SK-N-SH (cell line): Measurements from ENCODE around the gene MX1. TPM values are rescaled to one million over a fixed set of nuclear protein-coding genes. Genes with fewer than 3 reads are reported as not detected.

Experiments used
- CTCF ChIA-PET: fragments of 300-600, 350-600 bp; formaldehyde crosslinking; extraction: SDS; loops from one replicate; lab custom pipeline; 2021; lab: Yijun Ruan, JAX
- POLR2A ChIA-PET: fragments of 350-600 bp; sonication (Branson Sonifier 250); formaldehyde crosslinking; extraction: SDS; loops from one replicate; lab custom pipeline; 2020; ENCODE audit warnings: antibody characterized with exemption, inconsistent platforms; lab: Yijun Ruan, JAX
- DNase-seq: peaks from one replicate; pipeline ENCODE4 v3.0.0; 2012
- H2AFZ ChIP-seq: fragments of 200-600 bp; sonication (generic); 2 replicates; pipeline ENCODE4 v1.8.1; 2016; ENCODE audit warnings: antibody characterized with exemption, mild to moderate bottlenecking, low read depth
- H3F3A ChIP-seq: fragments of 200-600 bp; sonication (generic); replicated peaks from 2 replicates; pipeline ENCODE3; 2016; ENCODE audit warnings: antibody characterized with exemption, mild to moderate bottlenecking; ENCODE audit not compliant: insufficient read depth
- H3K27ac ChIP-seq, 2 experiments: fragments of 200-500 bp in 1 of 2; fragments of 200-600 bp in 1 of 2; sonication (Bioruptor generic) in 1 of 2; sonication (generic), shearing (Covaris generic) in 1 of 2; 2 replicates each; pipeline versions ENCODE4 v1.5.1 to v1.6.1; 2014 to 2016; ENCODE audit warnings: low read depth in 2 of 2, inconsistent platforms in 1 of 2, low read length in 1 of 2, mild to moderate bottlenecking in 1 of 2, mixed read lengths in 1 of 2
- H3K27me3 ChIP-seq: fragments of 200-600 bp; sonication (generic), shearing (Covaris generic); 2 replicates; pipeline ENCODE4 v1.6.1; 2016; ENCODE audit warnings: mixed run types; ENCODE audit not compliant: insufficient read depth
- H3K36me3 ChIP-seq, 2 experiments: fragments of 200-500 bp in 1 of 2; fragments of 200-600 bp in 1 of 2; sonication (Bioruptor generic) in 1 of 2; sonication (generic) in 1 of 2; replicated peaks in 1 of 2; 2 replicates each; pipeline versions ENCODE3 to v1.5.1; 2014 to 2016; ENCODE audit warnings: low read length in 1 of 2, mild to moderate bottlenecking in 1 of 2; ENCODE audit not compliant: insufficient read depth in 2 of 2, control insufficient read depth in 1 of 2
- H3K4me1 ChIP-seq, 2 experiments: fragments of 200-500 bp in 1 of 2; fragments of 200-600 bp in 1 of 2; sonication (Bioruptor generic) in 1 of 2; sonication (generic), shearing (Covaris generic) in 1 of 2; 2 replicates each; pipeline versions ENCODE4 v1.5.1 to v1.6.1; 2014 to 2016; ENCODE audit warnings: low read depth in 1 of 2, low read length in 1 of 2, mixed run types in 1 of 2; ENCODE audit not compliant: insufficient read depth in 2 of 2, control insufficient read depth in 1 of 2
- H3K4me2 ChIP-seq: fragments of 200-600 bp; sonication (generic), shearing (Covaris generic); 2 replicates; pipeline ENCODE4 v1.6.1; 2017; ENCODE audit warnings: mixed run types
- H3K4me3 ChIP-seq, 2 experiments: fragments of 200-500 bp in 1 of 2; fragments of 200-600 bp in 1 of 2; sonication (Bioruptor generic) in 1 of 2; sonication (generic), shearing (Covaris generic) in 1 of 2; 2 replicates each; pipeline versions ENCODE4 v1.5.1 to v1.8.1; 2014 to 2016; ENCODE audit warnings: low read depth in 2 of 2, inconsistent platforms in 1 of 2, low read length in 1 of 2, mild to moderate bottlenecking in 1 of 2, mixed read lengths in 1 of 2, moderate library complexity in 1 of 2
- H3K79me2 ChIP-seq: fragments of 200-600 bp; sonication (generic); 2 replicates; pipeline ENCODE4 v1.8.1; 2017; ENCODE audit warnings: mild to moderate bottlenecking; ENCODE audit not compliant: insufficient read depth
- H3K9ac ChIP-seq: fragments of 200-600 bp; sonication (generic); 2 replicates; pipeline ENCODE4 v1.6.1; 2017; ENCODE audit warnings: mixed run types
- H3K9me2 ChIP-seq: fragments of 200-600 bp; sonication (generic); 2 replicates; pipeline ENCODE4 v1.6.1; 2017; ENCODE audit warnings: mixed run types
- H3K9me3 ChIP-seq: fragments of 200-600 bp; sonication (generic); 2 replicates; pipeline ENCODE4 v1.6.1; 2017; ENCODE audit warnings: mixed run types, mild to moderate bottlenecking, moderate library complexity
- H4K20me1 ChIP-seq: fragments of 200-600 bp; sonication (generic); 2 replicates; pipeline ENCODE4 v1.6.1; 2017; ENCODE audit warnings: mild to moderate bottlenecking, mixed run types; ENCODE audit not compliant: insufficient read depth
- ELF1 ChIP-seq: IDR thresholded peaks from 2 replicates; pipeline ENCODE4 v1.4.0; 2012
- FOSL2 ChIP-seq: IDR thresholded peaks from 2 replicates; pipeline ENCODE4 v1.4.0; 2012; ENCODE audit warnings: low read depth, mild to moderate bottlenecking, moderate library complexity, borderline replicate concordance
- FOXJ3 ChIP-seq: sonication (generic); formaldehyde crosslinking; IDR thresholded peaks from 2 replicates; pipeline ENCODE4 v1.5.1; 2020; ENCODE audit warnings: mild to moderate bottlenecking, missing genetic modification reagents
- FOXM1 ChIP-seq: IDR thresholded peaks from 2 replicates; pipeline ENCODE4 v1.4.0; 2012; ENCODE audit warnings: low read depth, mild to moderate bottlenecking
- MAX ChIP-seq: IDR thresholded peaks from 2 replicates; pipeline ENCODE4 v1.4.0; 2012; ENCODE audit warnings: low read depth
- NFIC ChIP-seq: IDR thresholded peaks from 2 replicates; pipeline ENCODE4 v1.4.0; 2012; ENCODE audit warnings: borderline replicate concordance
- PBX3 ChIP-seq: IDR thresholded peaks from 2 replicates; pipeline ENCODE4; 2012
- POLR2AphosphoS5 ChIP-seq: IDR thresholded peaks from 2 replicates; pipeline ENCODE4 v1.6.1; 2012; ENCODE audit warnings: low read depth, low read length
- RAD21 ChIP-seq: IDR thresholded peaks from 2 replicates; pipeline ENCODE4 v1.6.1; 2012; ENCODE audit warnings: mild to moderate bottlenecking, low read length
- RCOR1 ChIP-seq: fragments of 150-350 bp; IDR thresholded peaks from 2 replicates; pipeline ENCODE4 v1.6.1; 2017; ENCODE audit warnings: antibody characterized with exemption, low read length
- REST ChIP-seq: IDR thresholded peaks from 2 replicates; pipeline ENCODE4 v1.6.1; 2012; ENCODE audit warnings: mild to moderate bottlenecking, low read depth, low read length, moderate library complexity
- RXRA ChIP-seq: IDR thresholded peaks from 2 replicates; pipeline ENCODE4 v1.4.0; 2012; ENCODE audit warnings: low read depth, mild to moderate bottlenecking, borderline replicate concordance
- SIN3A ChIP-seq: IDR thresholded peaks from 2 replicates; pipeline ENCODE4 v1.6.1; 2012; ENCODE audit warnings: low read depth, mild to moderate bottlenecking, low read length, moderate library complexity, borderline replicate concordance
- SMC3 ChIP-seq: IDR thresholded peaks from 2 replicates; pipeline ENCODE4 v1.6.1; 2012; ENCODE audit warnings: low read depth, low read length, improper control_type of control experiment
- TAF1 ChIP-seq: IDR thresholded peaks from 2 replicates; pipeline ENCODE4 v1.6.1; 2012; ENCODE audit warnings: low read depth, mild to moderate bottlenecking, low read length, moderate library complexity, borderline replicate concordance
- USF2 ChIP-seq: fragments of 150-350 bp; IDR thresholded peaks from 2 replicates; pipeline ENCODE4 v1.6.1; 2017; ENCODE audit warnings: antibody characterized with exemption, low read length, low read depth, borderline replicate concordance
- WGBS: methylation state at CpG from one replicate; pipeline ENCODE4 v1.1.6; 2017; ENCODE audit warnings: low lambda C conversion rate; 5-methylcytosine and 5-hydroxymethylcytosine counted together
- polyA plus RNA-seq, 3 experiments: library from polyadenylated mRNA; depleted of rRNA; stranded (reverse); fragments of >200 nt; gene quantifications; 2 replicates each; pipeline ENCODE4 v1.2.3, GENCODE V29; 2012
- TF ChIP-seq, protein P1 (sequence below): IDR thresholded peaks from 2 replicates; pipeline ENCODE4 v1.4.0; 2012; ENCODE audit warnings: low read depth, borderline replicate concordance
- TF ChIP-seq, protein P2 (sequence below): fragments of 150-350 bp; IDR thresholded peaks from 2 replicates; pipeline ENCODE4 v1.6.1; 2016; ENCODE audit warnings: mild to moderate bottlenecking, low read depth, low read length

MX1 gene
- polyA plus RNA-seq, 1 of the 3 experiments (the other 2 are of a cell fraction): 1.9 TPM

DNA sequence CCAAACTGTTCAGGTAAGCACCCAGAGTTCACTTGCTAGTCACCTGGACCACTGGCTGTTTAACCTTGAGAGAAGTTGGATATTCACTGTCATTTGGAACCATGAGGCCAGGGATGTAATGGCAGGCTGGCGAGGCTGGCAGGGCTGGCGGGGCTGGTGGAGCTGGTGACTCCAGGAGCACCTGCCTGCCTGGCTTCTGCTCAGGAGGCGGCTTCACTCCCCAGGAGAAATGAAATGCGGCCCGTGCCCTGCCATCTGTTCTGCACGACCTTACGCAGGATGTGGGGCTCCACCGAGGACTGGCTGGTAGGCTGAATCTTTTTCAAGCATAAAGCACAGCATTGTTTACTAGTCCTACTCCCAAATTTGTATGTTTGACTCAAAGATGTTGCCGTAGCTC lies 22.7 kb upstream of the MX1 start:
- WGBS: 58% methylated on average over 8 of the region's 9 CpGs
- DNase-seq: no peak
- H3K4me2 ChIP-seq: no peak overlapping the region
- H2AFZ ChIP-seq: no peak overlapping the region
- CTCF ChIA-PET: interaction anchor here (0.9 kb wide), 1 partner anchor 120 kb away, joined by 3 read pairs; no protein-coding TSS in a partner anchor
- no peaks in the 10 kb centered on the region for H3K9me2 ChIP-seq
- H3K4me3 ChIP-seq: no peak overlapping the region
- no peaks in the 10 kb centered on the region for H3K36me3 ChIP-seq
- no peaks in the 10 kb centered on the region for H3K9me3 ChIP-seq
- no peaks in the 10 kb centered on the region for H3K4me1 ChIP-seq
- POLR2A ChIA-PET: no interaction called here
- H3K79me2 ChIP-seq: no peaks in the 10 kb centered on the region
- TF ChIP-seq PBX3: no peak
- no peak for TF ChIP-seq RXRA
- TF ChIP-seq, protein P1, sequence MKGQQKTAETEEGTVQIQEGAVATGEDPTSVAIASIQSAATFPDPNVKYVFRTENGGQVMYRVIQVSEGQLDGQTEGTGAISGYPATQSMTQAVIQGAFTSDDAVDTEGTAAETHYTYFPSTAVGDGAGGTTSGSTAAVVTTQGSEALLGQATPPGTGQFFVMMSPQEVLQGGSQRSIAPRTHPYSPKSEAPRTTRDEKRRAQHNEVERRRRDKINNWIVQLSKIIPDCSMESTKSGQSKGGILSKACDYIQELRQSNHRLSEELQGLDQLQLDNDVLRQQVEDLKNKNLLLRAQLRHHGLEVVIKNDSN: no peak
- TF ChIP-seq POLR2AphosphoS5: no peak
- no peak for TF ChIP-seq SIN3A
- no peak for TF ChIP-seq RAD21
- TF ChIP-seq REST: no peak
- TF ChIP-seq FOSL2: no peak
- TF ChIP-seq, protein P2, sequence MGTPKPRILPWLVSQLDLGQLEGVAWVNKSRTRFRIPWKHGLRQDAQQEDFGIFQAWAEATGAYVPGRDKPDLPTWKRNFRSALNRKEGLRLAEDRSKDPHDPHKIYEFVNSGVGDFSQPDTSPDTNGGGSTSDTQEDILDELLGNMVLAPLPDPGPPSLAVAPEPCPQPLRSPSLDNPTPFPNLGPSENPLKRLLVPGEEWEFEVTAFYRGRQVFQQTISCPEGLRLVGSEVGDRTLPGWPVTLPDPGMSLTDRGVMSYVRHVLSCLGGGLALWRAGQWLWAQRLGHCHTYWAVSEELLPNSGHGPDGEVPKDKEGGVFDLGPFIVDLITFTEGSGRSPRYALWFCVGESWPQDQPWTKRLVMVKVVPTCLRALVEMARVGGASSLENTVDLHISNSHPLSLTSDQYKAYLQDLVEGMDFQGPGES: no peak
- TF ChIP-seq FOXM1: no peak
- no peak for TF ChIP-seq USF2
- no peak for TF ChIP-seq RCOR1
- no peak for TF ChIP-seq FOXJ3 (CRISPR knock-in tag)
- no peak for TF ChIP-seq SMC3
- TF ChIP-seq MAX: no peak
- TF ChIP-seq NFIC: no peak
- TF ChIP-seq ELF1: no peak
- no peak for TF ChIP-seq TAF1
- TF ChIP-seq, all 33 proteins: peak for 0
- no peaks in the 10 kb centered on the region for H4K20me1 ChIP-seq
- H3K27ac ChIP-seq: no peak overlapping the region
- no peaks in the 10 kb centered on the region for H3F3A ChIP-seq
- H3K27me3 ChIP-seq: peaks cover 6% of the 10 kb centered on the region; the same call in 1 of the 2 replicates
- H3K9ac ChIP-seq: no peak overlapping the region
